Activated naive CD4-positive, alpha-beta T cell treated with anti-CD3 and anti-CD28 coated beads, Interleukin-2, amount 50 U/mL, for 72 hours (primary cell): ENCODE measurements around the gene CGGBP1. TPM values are rescaled to one million over a fixed set of nuclear protein-coding genes. Genes with fewer than 3 reads are reported as not detected.

Experiments used
- ATAC-seq, 2 donors: fragments of 150-1000 bp; cut with Tn5 transposase; 2 replicates each; pipeline ENCODE4 v1.10.0; 2021; ENCODE audit warnings: mild to moderate bottlenecking in 2 of 2, moderate library complexity in 2 of 2
- DNase-seq, 2 donors: peaks; one replicate each; pipeline ENCODE4 v3.0.0; 2021 to 2022; ENCODE audit warnings: low spot score in 2 of 2
- H3K27ac Mint-ChIP-seq, 2 donors: one replicate each; pipeline ENCODE4 v1.8.0; 2022; ENCODE audit warnings: mild to moderate bottlenecking in 2 of 2, mixed read lengths in 2 of 2
- H3K36me3 Mint-ChIP-seq, 2 donors: one replicate each; pipeline ENCODE4 v1.8.0; 2022; ENCODE audit warnings: mixed read lengths in 2 of 2
- H3K9me3 Mint-ChIP-seq, 2 donors: one replicate each; pipeline ENCODE4 v1.8.0; 2022; ENCODE audit warnings: mixed read lengths in 2 of 2
- total RNA-seq, 2 donors: library from RNA; stranded (reverse); gene quantifications; one replicate each; pipeline ENCODE4 v1.2.3, GENCODE V29; 2022

The CGGBP1 gene, protein sequence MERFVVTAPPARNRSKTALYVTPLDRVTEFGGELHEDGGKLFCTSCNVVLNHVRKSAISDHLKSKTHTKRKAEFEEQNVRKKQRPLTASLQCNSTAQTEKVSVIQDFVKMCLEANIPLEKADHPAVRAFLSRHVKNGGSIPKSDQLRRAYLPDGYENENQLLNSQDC
- total RNA-seq: 100 to 1,000 TPM in 1 of 2 donors, 10 to 100 TPM in 1; 95.9 to 121 TPM

DNA sequence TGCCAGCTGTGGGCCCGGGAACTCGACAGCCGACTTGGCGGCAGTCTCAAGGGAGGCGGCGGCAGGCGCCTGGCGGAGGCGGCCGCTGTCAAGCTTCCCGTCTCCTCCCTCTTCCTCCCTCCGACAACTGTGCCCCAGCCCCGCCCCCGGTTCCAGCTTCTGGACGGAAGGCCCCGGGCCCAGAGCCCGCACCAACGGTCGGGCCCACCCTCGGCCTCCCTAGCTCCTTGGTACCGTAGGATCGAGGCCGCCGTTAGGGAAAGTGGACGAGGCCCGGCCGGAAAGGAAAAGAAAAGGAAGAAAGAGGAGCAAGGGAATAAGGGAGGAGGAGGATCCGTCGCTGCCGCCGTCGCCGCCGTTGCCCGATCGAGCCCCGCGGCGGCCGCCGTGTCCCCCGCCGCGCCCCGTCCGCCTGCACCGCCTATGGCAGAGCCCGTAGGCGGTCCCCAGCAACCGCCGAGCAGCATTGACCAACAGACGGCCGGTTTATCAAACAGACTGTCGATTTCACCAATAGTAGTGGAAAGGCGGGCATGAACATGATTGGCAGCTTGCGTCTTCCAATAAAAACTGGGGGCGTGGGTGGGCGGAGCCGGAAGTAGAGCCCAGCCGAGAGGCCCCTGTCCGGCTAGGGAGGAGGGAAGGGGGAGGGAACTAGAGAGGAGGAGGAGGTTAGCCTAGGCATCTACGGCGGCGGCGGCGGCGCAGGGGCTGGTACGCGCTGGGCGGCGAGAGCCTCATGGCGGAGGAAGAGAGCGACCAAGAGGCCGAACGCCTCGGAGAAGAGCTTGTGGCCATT, at the start of gene CGGBP1, which contains the start of gene ZNF654:
CGGBP1 (minus strand) TSS at position 425 of the 799 bp plus-strand sequence. CDS start 3,029 bp downstream, outside the sequence.
ZNF654 (plus strand) TSS at position 675 of the 799 bp plus-strand sequence; CDS start at position 740, 65 bp downstream.
- DNase-seq: peak; percentile 97 to 99
- peak; percentile 94 for ATAC-seq
- H3K9me3 Mint-ChIP-seq: no peaks in the 10 kb centered on the region
- H3K27ac Mint-ChIP-seq: peak within 1 kb of the TSS; percentile 94 to 99
- H3K36me3 Mint-ChIP-seq: peaks cover 40 to 46% of the 10 kb centered on the region in 2 donors

DNA sequence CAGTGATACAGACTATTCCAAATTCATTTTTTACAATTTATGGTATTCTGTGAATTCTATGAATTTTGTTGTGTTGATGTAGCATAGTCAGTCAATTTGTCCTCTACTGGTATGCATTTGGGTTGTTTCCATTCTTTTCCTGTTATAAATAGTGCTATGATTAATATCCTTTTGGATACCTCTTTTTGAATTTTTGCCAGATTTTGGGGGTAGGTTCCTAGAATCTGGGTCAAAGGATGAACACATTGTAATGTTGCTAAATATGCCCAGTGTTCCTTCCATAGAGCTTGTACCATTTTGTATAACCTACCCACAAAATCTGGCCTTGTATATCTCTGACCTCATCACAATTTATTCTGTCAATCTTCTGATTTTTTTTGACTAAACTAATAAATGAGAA, 46.5 kb upstream of the CGGBP1 start:
- H3K36me3 Mint-ChIP-seq: peaks cover 13 to 36% of the 10 kb centered on the region in 2 donors
- H3K27ac Mint-ChIP-seq: no peak overlapping the region
- H3K9me3 Mint-ChIP-seq: peaks cover 4 to 14% of the 10 kb centered on the region in 2 donors
- DNase-seq (no peak), ATAC-seq (no peak)

DNA sequence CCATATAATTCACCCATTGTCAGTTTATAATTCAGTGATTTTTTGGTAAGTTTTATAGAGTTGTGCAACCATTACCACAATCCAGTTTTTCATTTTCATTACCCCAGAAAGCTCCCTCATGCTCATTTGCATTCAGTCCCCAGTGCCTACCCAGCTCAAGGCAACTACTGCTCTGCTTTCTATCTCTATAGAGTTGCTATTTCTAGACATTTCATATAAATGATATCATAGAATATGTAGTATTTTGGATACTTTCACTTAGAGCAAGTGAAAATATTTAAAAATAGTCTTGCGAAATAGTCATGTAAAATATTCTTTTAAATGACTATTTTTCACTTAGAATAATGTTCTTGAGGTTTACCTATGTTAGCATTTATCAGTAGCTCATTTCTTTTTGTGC, 42.3 kb upstream of the CGGBP1 start:
- H3K9me3 Mint-ChIP-seq: peaks cover 11 to 27% of the 10 kb centered on the region in 2 donors
- H3K27ac Mint-ChIP-seq: no peak overlapping the region
- H3K36me3 Mint-ChIP-seq: peaks cover 43 to 59% of the 10 kb centered on the region in 2 donors
- no peak for DNase-seq
- ATAC-seq: no peak

DNA sequence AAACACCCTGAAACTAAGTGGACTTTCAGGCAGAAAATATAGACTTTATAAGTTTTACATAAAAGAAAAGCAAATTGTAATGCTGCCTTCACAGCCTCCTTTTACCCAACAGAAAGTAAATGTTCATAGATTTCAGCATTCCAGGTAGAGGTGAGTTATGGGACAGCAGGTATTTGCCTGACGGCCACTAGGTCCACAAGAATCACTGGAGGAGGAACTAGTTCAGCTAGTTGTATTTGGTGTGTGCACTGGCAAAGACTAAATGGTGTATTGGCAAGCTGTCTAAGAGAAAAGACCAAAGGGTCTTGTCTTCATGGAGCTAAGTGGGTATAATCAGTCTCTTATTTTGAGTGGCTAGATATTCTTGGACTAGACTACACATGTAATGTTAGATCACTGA, 34.5 kb upstream of the CGGBP1 start:
- no peak for DNase-seq
- H3K9me3 Mint-ChIP-seq: peaks cover 10 to 17% of the 10 kb centered on the region in 2 donors
- no peak overlapping the region for H3K27ac Mint-ChIP-seq
- H3K36me3 Mint-ChIP-seq: peaks cover 39 to 66% of the 10 kb centered on the region in 2 donors
- no peak for ATAC-seq

DNA sequence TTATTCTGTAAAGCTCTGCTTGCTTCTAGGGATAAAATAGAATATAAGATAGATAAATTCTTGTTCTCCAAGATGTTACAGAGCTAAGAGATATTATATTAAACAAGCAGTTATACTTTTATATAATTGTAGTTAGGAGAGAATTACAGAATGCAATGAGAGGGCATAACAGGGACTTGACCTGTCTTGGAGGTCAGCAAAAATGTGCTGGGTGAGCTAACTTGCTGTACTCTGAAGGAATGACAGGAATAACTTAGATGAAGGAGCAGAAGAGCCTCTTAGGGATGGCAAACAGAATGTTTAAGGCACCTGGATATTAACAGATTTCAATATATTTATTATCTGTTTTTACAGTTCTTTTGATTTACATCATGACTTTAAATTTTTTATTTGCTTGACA, 33.5 kb upstream of the CGGBP1 start:
- Mint-ChIP-seq H3K36me3 (peaks cover 29 to 62% of the 10 kb centered on the region in 2 donors), H3K27ac (no peak overlapping the region), H3K9me3 (peaks cover 4 to 10% of the 10 kb centered on the region in 2 donors)
- no peak for ATAC-seq
- DNase-seq: no peak

DNA sequence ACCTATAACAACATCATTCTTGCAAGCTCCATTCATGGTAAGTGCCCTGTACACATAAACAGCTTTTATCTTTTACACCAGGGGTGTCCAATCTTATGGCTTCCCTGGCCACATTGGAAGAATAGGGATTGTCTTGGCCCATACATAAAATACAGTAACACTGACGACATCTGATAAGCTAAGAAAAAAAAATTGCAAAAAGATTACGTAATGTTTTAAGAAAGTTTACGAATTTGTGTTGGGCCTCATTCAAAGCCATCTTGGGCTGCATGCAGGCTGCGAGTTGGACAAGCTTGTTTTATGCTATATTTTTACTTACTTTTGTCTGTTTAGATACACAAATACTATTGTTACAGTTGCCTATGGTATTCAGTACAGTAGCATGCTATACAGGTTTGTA, 31.9 kb upstream of the CGGBP1 start:
- ATAC-seq (no peak), DNase-seq (no peak)
- Mint-ChIP-seq H3K36me3 (peaks cover 15 to 49% of the 10 kb centered on the region in 2 donors), H3K27ac (no peak overlapping the region), H3K9me3 (peaks cover 0 to 10% of the 10 kb centered on the region in 2 donors)

DNA sequence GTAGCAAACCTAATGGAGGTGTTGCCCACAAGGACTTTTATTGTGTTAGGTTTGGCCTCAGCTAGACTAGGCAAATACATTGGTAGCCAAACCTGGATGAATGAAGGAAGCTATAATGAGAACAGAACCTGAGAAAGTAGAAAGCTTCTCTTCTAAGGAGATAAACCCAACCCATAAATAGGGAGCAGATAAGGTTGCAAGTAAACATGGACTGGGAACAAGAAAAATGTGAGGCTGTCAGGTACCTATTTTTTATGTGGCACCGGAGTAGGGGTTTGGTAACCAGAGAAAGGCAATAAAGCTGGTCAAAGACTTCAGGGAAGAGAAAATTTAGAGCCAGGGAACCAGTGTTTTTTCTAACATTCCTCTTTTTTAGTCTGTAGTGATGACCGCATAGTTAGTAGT, 25.3 kb upstream of the CGGBP1 start:
- no peak for DNase-seq
- Mint-ChIP-seq H3K36me3 (peaks cover 0 to 20% of the 10 kb centered on the region in 2 donors), H3K9me3 (peaks cover 0 to 5% of the 10 kb centered on the region in 2 donors), H3K27ac (no peak overlapping the region)
- ATAC-seq: no peak

DNA sequence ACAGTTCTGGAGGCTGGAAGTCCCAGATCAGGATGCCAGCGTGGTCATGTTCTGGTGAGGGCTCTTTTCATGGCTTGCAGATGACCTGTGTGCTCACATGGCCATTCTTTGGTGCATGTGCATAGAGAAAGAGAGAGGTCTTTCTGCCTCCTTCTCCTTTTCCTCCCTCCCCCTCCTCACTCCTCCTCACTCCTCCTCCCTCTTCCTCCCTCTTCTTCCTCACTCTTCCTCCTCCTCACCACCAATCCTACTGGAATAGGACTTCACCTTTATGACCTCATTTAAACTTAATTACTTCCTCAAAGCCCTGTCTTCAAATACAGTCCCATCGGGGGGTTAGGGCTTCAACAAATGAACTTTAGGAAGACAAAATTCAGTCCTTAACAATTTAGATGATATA, 24.0 kb upstream of the CGGBP1 start:
- no peak overlapping the region for H3K27ac Mint-ChIP-seq
- DNase-seq (no peak), ATAC-seq (no peak)
- H3K9me3 Mint-ChIP-seq: peaks cover 0 to 5% of the 10 kb centered on the region in 2 donors
- H3K36me3 Mint-ChIP-seq: peaks cover 0 to 22% of the 10 kb centered on the region in 2 donors

DNA sequence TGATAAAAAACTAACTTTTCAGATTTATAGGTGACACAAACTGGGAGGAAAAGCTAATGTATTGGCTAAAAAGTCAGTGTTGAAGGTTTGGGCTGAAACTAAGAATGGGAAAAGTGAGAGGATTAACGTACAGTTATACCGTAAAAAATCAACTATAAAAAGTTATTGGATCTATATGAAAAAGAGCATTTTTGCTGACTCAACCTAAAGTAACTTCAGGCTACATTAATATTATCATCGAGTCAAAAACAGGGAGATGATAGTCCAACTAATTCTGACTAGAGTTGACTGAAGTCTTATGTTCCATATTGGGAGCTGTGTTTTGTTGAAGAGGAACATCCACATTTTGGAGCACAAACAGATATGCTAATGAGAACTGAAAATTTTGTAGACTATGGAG, 20.1 kb upstream of the CGGBP1 start:
- peaks cover 0 to 15% of the 10 kb centered on the region in 2 donors for H3K36me3 Mint-ChIP-seq
- H3K27ac Mint-ChIP-seq: no peak overlapping the region
- DNase-seq: no peak
- H3K9me3 Mint-ChIP-seq: peaks cover 0 to 5% of the 10 kb centered on the region in 2 donors
- no peak for ATAC-seq

DNA sequence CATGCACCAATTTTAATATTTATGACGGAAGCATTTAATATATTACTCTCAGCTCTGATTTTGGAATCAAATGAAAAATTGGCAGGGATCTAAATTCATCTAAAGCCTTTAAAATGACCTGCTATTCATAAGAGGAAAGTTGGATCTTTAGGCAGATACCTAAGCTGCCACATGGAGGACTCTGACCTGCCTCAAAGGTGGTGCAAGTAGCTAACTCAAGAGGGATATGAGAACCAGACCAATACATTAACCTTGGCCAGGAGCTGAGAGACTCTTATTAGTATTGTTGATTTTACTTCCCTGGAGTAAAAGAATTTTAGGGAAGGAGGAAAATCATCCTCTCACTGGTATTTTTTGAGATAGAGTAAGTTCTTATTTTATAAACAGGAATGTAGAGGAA, 17.9 kb upstream of the CGGBP1 start:
- ATAC-seq: no peak
- no peak for DNase-seq
- peaks cover 2 to 5% of the 10 kb centered on the region in 2 donors for H3K9me3 Mint-ChIP-seq
- no peak overlapping the region for H3K27ac Mint-ChIP-seq
- H3K36me3 Mint-ChIP-seq: peaks cover 7 to 21% of the 10 kb centered on the region in 2 donors

DNA sequence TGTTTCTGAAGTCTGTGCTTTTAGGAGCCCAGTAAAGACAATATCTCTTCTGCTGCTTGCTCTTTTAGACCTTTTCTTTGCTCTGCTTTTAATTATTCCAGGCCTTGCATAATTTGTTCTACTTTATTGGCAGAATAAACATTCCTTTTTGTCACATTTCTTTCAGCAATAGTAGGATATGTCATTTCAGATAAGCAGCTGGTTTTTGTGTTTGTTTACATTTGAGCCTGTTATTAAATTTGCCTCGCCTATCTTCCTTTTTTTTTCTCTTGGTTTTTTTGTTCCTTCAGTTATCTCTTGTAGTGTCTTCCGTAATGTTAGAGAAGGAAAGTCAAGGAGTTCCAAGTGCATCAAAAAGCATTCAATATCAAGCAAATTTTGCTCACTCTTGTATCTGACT, 16.7 kb upstream of the CGGBP1 start:
- Mint-ChIP-seq H3K36me3 (peaks cover 10 to 25% of the 10 kb centered on the region in 2 donors), H3K27ac (no peak overlapping the region), H3K9me3 (peaks cover 0 to 4% of the 10 kb centered on the region in 2 donors)
- DNase-seq (no peak), ATAC-seq (no peak)

DNA sequence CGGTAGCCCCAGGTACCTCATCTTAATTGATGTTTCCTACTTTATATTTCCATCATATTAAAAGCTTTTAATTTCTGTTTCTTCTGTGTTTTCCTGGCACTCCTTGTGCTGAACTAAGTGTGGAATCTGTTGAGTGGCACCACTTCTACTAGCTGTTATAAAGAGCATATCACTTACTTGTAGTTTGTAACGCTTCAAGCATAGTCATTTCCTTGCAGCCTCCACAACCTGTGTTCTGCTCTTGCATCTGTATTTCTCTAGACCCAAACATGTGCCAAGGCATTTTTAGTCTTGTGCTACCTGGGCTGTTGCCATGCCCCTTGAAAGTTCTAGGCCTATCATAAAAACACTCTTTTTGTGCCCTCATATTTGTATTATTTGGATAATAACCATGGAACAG, 16.3 kb upstream of the CGGBP1 start:
- Mint-ChIP-seq H3K27ac (no peak overlapping the region), H3K36me3 (peaks cover 10 to 29% of the 10 kb centered on the region in 2 donors), H3K9me3 (peaks cover 0 to 4% of the 10 kb centered on the region in 2 donors)
- ATAC-seq (no peak), DNase-seq (no peak)

DNA sequence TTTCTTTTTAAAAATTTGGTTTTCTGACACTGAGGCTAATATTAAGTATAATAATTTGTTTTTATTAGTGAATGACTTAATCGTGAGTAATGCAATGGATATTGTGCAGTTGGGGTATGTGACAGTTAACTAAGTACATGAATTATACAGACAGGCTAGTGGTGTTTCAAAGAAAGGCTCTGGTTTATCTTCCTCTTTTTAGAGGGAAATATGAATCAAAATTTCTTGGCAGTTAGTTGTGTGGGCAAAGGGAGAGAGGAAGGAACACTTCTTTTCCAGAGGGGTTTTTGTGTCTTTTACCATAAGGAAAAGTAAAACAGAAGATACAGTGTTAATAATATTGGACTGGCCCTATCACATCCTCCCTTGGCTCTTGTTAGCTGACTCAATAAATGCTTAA, 2.9 kb upstream of the CGGBP1 start:
- Mint-ChIP-seq H3K9me3 (no peaks in the 10 kb centered on the region), H3K27ac (no peak overlapping the region), H3K36me3 (peaks cover 24 to 40% of the 10 kb centered on the region in 2 donors)
- no peak for DNase-seq
- no peak for ATAC-seq

DNA sequence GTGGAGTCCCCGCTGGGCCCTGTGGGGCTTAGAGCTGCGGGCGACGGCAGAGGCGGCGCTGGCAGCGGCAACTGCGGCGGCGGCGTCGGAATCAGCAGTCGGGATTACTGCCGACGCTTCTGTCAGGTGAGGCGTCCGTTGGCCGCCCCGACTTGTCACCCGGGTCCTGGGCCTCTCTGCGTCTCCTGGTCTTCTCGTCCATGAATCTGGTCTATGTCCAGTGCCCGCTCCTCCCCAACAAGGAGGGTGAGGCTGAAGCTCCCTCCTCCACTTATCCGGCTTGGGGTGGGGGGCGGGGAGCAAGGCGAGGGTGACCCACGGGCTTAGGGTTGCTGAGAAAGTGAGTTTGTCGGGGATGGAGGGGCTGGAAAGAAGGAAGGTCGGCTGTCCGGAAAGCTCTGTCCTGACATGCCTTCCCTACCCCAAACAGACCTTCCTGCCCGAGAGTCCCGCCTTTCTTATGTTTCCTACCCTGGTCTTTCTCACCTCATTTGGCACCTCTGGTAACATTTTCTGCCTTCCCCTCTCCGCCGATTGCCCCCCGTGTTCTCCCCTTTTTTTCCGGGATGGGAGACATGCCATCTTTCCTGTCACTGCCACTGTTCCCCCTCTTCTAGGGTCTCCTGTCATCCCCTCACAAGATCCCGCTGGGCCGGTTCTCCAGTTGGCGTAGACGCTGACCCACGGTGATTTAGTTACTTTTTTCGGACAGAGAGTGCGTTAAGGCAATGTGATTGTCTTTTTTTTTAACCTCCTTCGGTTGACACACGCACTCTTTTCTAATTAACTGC, 770 bp upstream of the CGGBP1 start:
- DNase-seq: peak in 1 of 2 donors; percentile 14
- peak in 1 of 2 donors; percentile 6 for ATAC-seq
- H3K36me3 Mint-ChIP-seq: peaks cover 40 to 47% of the 10 kb centered on the region in 2 donors
- no peaks in the 10 kb centered on the region for H3K9me3 Mint-ChIP-seq
- peak overlapping the region; percentile 94 to 99 for H3K27ac Mint-ChIP-seq

DNA sequence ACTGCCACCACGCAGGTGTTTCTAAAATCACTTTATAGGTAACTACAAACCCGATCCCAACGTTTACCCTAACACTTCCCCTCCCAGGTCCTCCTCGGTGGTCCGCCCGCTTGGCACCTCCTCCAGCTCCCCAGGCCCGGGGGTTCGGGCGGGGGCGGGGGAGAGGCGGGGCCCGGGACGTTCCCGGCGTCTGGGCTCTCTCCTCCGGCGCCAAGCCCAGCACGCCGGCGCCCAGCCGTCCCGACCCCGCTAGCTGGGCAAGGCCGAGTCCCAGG, 562 bp downstream of the CGGBP1 start:
- H3K36me3 Mint-ChIP-seq: peaks cover 40 to 46% of the 10 kb centered on the region in 2 donors
- ATAC-seq: peak; percentile 17 to 28

DNA sequence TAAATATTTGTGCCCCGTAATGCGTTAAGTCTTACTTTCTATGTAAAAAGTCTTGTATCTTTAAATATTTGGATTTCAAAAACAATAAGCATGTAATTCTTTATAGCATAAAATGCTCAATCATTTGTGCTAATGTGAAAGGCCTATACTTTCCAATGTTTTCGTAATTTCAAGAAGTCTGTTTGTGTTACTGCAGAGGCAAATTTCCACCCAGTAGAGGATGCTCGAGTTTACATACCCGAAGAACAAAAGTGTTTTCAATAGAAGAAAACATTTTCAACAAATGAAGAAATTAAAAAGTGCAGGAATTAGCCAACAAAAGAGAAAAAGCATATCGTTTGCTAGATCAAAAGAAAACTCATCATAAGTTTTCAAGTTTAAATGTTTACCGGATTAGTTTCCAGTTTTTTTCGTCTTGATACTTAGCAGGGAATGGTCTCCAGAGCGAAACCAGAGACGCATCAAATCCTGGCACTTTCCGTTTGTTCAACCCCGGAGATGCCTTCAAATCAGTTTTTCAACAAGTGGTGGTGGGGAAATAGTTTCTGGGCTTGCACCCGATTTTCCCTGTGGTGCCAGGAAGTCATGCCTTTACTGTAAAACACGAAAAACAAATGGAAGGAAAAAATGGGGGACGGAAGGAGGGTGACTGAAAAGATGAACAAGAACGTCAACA, 1.0 kb downstream of the CGGBP1 start:
- ATAC-seq (no peak), DNase-seq (peak in 1 of 2 donors; percentile 3)
- Mint-ChIP-seq H3K36me3 (peaks cover 40 to 46% of the 10 kb centered on the region in 2 donors), H3K9me3 (no peaks in the 10 kb centered on the region), H3K27ac (peak overlapping the region; percentile 94 to 95)

More for the DNA sequence above, 562 bp downstream of the CGGBP1 start:
- Mint-ChIP-seq H3K27ac (peak overlapping the region; percentile 94 to 95), H3K9me3 (no peaks in the 10 kb centered on the region)
- no peak for DNase-seq
